HG02884 (cell line): ENCODE data around the gene BMP3.

Experiments
- ATAC-seq: cut with Tn5 transposase; IDR thresholded peaks from one replicate; pipeline ENCODE4 v1.9.1; 2021; ENCODE audit warnings: mild to moderate bottlenecking, moderate library complexity; ENCODE audit not compliant: unreplicated experiment

BMP3 gene

GRCh38 chr4:81040012-81040659 lies 9.6 kb downstream of the BMP3 start:
- no peak for ATAC-seq

- ATAC-seq: no peak
Observed at GRCh38 chr4:81042578-81043365, 12.3 kb downstream of the BMP3 start.

GRCh38 chr4:81049330-81049729 lies 18.8 kb downstream of the BMP3 start:
- ATAC-seq: no peak

- ATAC-seq: no peak
Observed at GRCh38 chr4:81049907-81050306, 19.4 kb downstream of the BMP3 start.

- peak; percentile 99 for ATAC-seq
Observed at GRCh38 chr4:81052119-81053068, 21.9 kb downstream of the BMP3 start.

- no peak for ATAC-seq
Observed at GRCh38 chr4:81058621-81059020, 28.1 kb downstream of the BMP3 start.

- no peak for ATAC-seq
Observed at GRCh38 chr4:81060587-81061343, 30.3 kb downstream of the BMP3 start.

GRCh38 chr4:81061344-81061730 lies 30.8 kb downstream of the BMP3 start:
- no peak for ATAC-seq

- no peak for ATAC-seq
Observed at GRCh38 chr4:81062001-81062400, 31.5 kb downstream of the BMP3 start.

GRCh38 chr4:81065446-81065845 lies 34.9 kb downstream of the BMP3 start:
- ATAC-seq: no peak

GRCh38 chr4:81069706-81070331 lies 39.3 kb downstream of the BMP3 start:
- peak; percentile 99 for ATAC-seq

GRCh38 chr4:81071013-81071412 lies 40.5 kb downstream of the BMP3 start:
- ATAC-seq: no peak

GRCh38 chr4:81081156-81081555 lies 50.6 kb downstream of the BMP3 start:
- ATAC-seq: no peak

GRCh38 chr4:81084029-81084428 lies 53.5 kb downstream of the BMP3 start:
- ATAC-seq: no peak

- ATAC-seq: no peak
Observed at GRCh38 chr4:81084634-81085033, 54.1 kb downstream of the BMP3 start.

GRCh38 chr4:81085291-81085690 lies 54.8 kb downstream of the BMP3 start:
- no peak for ATAC-seq

GRCh38 chr4:81085979-81086378 lies 55.5 kb downstream of the BMP3 start:
- no peak for ATAC-seq

GRCh38 chr4:81093720-81094401 lies 63.4 kb downstream of the BMP3 start:
- no peak for ATAC-seq

- ATAC-seq: no peak
Observed at GRCh38 chr4:81095389-81095788, 64.9 kb downstream of the BMP3 start.

- no peak for ATAC-seq
Observed at GRCh38 chr4:81096566-81096965, 66.1 kb downstream of the BMP3 start.
